ENCODE data around the gene CYB5A.

Gene CYB5A

DNA sequence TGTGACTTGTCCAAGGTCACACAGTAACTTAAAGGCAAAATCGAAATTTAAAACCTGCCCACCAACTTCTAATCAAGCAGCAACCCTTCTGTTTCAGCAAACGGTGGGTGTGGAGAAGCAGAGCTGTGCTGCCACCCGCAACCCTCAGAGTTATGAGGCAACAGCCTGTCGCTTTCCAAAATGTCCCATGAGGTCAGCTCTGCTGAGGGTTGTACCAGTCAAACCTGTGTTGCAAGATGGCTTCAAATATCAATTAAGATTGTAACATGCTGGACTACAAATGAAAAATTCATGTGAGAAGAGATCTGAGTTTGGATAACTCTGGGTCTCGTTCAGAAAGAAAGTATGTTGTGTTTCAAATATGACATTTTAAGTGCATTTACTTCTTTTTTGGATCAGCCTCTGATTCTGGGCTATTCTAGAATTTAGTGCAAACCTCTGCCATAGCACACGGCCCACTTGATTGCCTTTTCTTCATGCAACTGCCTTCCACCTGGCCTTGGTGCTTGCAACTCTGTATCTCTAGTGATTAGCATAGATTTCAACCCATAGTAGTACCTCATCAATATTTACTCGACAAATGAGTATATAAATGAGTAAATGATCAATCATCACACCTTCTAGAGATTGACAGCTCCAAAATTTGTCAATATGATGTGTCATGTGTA, 74.2 kb downstream of the CYB5A start:
- no peak for DNase-seq (ENCODE audit: low read depth, low spot score)

GRCh38 chr18:74216661-74217110, 75.1 kb downstream of the CYB5A start:
- no peak for DNase-seq (ENCODE audit: low read depth, low spot score)

DNA sequence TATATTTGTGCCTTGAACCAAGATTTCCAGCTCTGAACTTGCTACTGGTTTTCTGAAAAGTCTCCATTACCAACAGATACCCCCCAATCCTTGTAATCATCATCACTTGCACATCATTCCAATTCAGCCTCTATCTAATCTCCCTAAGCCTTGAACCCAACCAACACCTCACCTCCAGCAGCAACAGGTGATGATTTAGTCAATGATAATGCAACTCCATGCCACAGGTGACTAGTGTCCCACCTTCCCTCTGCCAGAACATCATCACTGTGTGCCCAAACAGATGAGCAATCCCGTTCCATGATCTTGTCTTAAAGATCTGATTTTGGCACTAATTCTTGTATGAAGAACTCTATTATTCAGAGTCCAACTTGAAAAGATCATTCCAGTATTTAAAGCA, 75.9 kb downstream of the CYB5A start:
- DNase-seq (ENCODE audit: low read depth, low spot score) = no peak

- DNase-seq (ENCODE audit: low read depth, low spot score) = no peak
These were observed 78.3 kb downstream of the CYB5A start for GRCh38 chr18:74213429-74213828.

GRCh38 chr18:74204526-74205152, 87.1 kb downstream of the CYB5A start:
- no peak for DNase-seq (ENCODE audit: low read depth, low spot score)

DNA sequence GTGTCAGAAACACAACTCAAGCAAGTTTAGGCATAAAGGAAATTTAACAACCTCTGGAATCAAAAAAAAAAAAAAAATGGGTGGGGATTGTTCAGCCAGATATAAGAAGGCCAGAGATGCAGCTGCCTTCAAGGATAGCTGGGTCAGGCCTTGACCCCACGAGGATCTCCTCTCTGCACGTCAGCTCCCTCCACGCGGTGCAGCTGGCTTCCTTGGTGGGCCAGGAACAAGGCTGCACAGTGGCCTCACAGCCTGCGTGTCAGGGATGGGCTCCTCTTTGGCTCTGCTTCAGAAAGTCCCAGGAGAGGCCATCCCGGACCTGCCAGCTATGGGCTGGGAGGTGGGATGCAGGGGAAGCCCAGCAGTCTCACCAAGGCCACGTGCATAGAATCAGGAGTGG, 88.0 kb downstream of the CYB5A start:
- DNase-seq (ENCODE audit: low read depth, low spot score) = no peak
